ENCODE data around the gene FAU.

GRCh38 chr11:65135633-65136145 lies 13.8 kb upstream of the FAU start:
- no peak for TF ChIP-seq YY1 (IDR thresholded peaks at IDR 0.05; ENCODE audit: insufficient read depth, insufficient read length)
- no peak for TF ChIP-seq SUZ12 (IDR thresholded peaks at IDR 0.05; ENCODE audit: extremely low read depth, insufficient read depth, insufficient read length)
